Colonic mucosa (tissue), 4 donors: ENCODE results near the gene TMEM237. TPM values are rescaled to one million over a fixed set of nuclear protein-coding genes. Genes with fewer than 3 reads are reported as not detected.

Experiments used
- DNase-seq: peaks from one replicate; pipeline ENCODE4 v3.0.0-alpha.2; 2020
- H3K27ac ChIP-seq: fragments of 200-600 bp; one replicate; pipeline ENCODE4 v1.8.0; 2021
- H3K27me3 ChIP-seq: fragments of 200-600 bp; one replicate; pipeline ENCODE4 v1.8.0; 2021
- H3K36me3 ChIP-seq: fragments of 200-600 bp; one replicate; pipeline ENCODE4 v1.8.0; 2021
- H3K4me1 ChIP-seq: fragments of 200-600 bp; one replicate; pipeline ENCODE4 v1.8.0; 2021; ENCODE audit warnings: mild to moderate bottlenecking
- H3K4me3 ChIP-seq: fragments of 200-600 bp; one replicate; pipeline ENCODE4 v1.8.0; 2021
- H3K9ac ChIP-seq, 2 donors: one replicate each; pipeline ENCODE4 v1.7.0; 2013; ENCODE audit warnings: control low read depth in 2 of 2, low read depth in 2 of 2, low read length in 2 of 2
- H3K9me3 ChIP-seq: fragments of 200-600 bp; one replicate; pipeline ENCODE4 v1.8.0; 2021
- CTCF ChIP-seq: fragments of 200-600 bp; IDR thresholded peaks from one replicate; pipeline ENCODE4 v1.8.0; 2022; ENCODE audit warnings: antibody characterized with exemption, mild to moderate bottlenecking
- intact Hi-C: fragments of 100-400 bp; cut with DNase I; formaldehyde crosslinking; loops from one replicate; pipeline ENCODE4 v1.14.1; 2022
- total RNA-seq, 2 donors: library from RNA; stranded (reverse); fragmentation: NEBNext Ultra II Directional in 1 of 2; extraction: Animal tissue kit (Norgen Biotek cat#: 25700) in 1 of 2; gene quantifications; one replicate each; pipeline ENCODE4 v1.2.1, GENCODE V29; 2021
- donor health status: healthy.
- donor health status: DM: no; HTN: no; CAD: no.
- donor health status: DM: no; HTN: no; CAD: no.

TMEM237 gene, protein sequence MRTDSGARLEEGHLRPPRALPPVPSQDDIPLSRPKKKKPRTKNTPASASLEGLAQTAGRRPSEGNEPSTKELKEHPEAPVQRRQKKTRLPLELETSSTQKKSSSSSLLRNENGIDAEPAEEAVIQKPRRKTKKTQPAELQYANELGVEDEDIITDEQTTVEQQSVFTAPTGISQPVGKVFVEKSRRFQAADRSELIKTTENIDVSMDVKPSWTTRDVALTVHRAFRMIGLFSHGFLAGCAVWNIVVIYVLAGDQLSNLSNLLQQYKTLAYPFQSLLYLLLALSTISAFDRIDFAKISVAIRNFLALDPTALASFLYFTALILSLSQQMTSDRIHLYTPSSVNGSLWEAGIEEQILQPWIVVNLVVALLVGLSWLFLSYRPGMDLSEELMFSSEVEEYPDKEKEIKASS
- 1 to 10 TPM; 4.5 to 7.1 TPM for total RNA-seq

GRCh38 chr2:201643216-201643890 lies at the start of gene TMEM237:
TMEM237 (minus strand) TSS chr2:201643503; CDS start chr2:201643400, 103 bp downstream.
- H3K4me3 ChIP-seq, result peak within 1 kb of the TSS; percentile 92
- H3K9ac ChIP-seq, result peak within 1 kb of the TSS; percentile 73 to 84
- H3K27me3 ChIP-seq, result no peaks in the 10 kb centered on the region
- H3K9me3 ChIP-seq, result no peaks in the 10 kb centered on the region
- no peaks in the 10 kb centered on the region for H3K36me3 ChIP-seq
- H3K4me1 ChIP-seq, result peaks cover 4% of the 10 kb centered on the region
- peak within 1 kb of the TSS; percentile 72 for H3K27ac ChIP-seq
- DNase-seq, result no peak
- TF ChIP-seq CTCF, result no peak
- intact Hi-C loops, result no loop called here

- TF ChIP-seq CTCF, result no peak
These were observed 41.9 kb upstream of the TMEM237 start for GRCh38 chr2:201685156-201685555.

DNA sequence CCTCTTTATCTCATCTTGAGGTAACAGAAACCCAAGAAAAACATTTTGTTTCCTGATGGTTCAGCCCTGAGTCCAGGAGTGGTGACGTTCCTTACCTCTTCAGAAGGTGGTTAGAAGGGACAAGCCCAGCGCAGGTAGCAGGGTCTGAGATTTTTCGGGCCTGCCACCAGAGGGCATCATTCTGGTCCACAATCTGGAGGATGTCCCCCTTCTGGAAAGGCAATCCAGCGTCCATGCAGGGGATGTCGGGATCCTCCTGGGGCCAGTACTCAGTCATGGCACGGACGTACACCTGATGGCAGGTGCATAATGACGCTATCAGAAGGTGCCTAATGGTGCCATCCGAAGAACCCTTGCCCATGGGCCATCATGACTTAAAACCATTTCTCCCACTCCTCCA lies 37.4 kb upstream of the TMEM237 start:
- H3K4me3 ChIP-seq, result no peak overlapping the region
- intact Hi-C loops, result no loop called here
- peak; percentile 22 for DNase-seq
- H3K9me3 ChIP-seq, result no peaks in the 10 kb centered on the region
- H3K4me1 ChIP-seq, result no peaks in the 10 kb centered on the region
- H3K27me3 ChIP-seq, result no peaks in the 10 kb centered on the region
- H3K36me3 ChIP-seq, result no peaks in the 10 kb centered on the region
- TF ChIP-seq CTCF, result no peak
- no peak overlapping the region for H3K9ac ChIP-seq
- no peak overlapping the region for H3K27ac ChIP-seq

More at GRCh38 chr2:201685156-201685555, 41.9 kb upstream of the TMEM237 start:
- H3K9me3 ChIP-seq, result no peaks in the 10 kb centered on the region
- no peak overlapping the region for H3K4me3 ChIP-seq
- intact Hi-C loops, result no loop called here
- H3K36me3 ChIP-seq, result no peaks in the 10 kb centered on the region
- no peak overlapping the region for H3K9ac ChIP-seq
- no peaks in the 10 kb centered on the region for H3K27me3 ChIP-seq
- H3K4me1 ChIP-seq, result no peaks in the 10 kb centered on the region
- no peak overlapping the region for H3K27ac ChIP-seq
- DNase-seq, result no peak

DNA sequence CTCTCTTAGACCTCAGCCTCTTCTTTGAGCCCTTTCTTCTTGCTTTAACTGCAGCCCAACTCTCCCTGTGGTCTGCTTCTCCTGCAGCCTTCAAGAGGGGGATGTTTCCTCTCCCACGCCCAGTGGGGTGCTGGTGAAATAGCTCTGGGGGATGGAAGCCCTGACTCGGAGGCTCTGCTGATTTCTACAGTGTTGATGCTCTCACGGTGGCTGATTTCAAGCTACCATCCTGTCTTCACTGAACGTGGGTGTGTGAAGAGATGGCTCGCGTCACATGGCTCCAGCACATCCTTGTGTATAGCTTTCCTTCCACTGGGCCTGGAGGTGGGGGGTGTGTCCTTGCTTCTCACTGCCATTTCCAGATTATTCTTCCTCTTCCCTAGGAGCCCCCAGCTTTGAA lies 35.1 kb upstream of the TMEM237 start:
- no peak for TF ChIP-seq CTCF
- no peaks in the 10 kb centered on the region for H3K36me3 ChIP-seq
- H3K4me1 ChIP-seq, result no peaks in the 10 kb centered on the region
- DNase-seq, result no peak
- no peak overlapping the region for H3K9ac ChIP-seq
- H3K9me3 ChIP-seq, result no peaks in the 10 kb centered on the region
- intact Hi-C loops, result no loop called here
- no peak overlapping the region for H3K27ac ChIP-seq
- no peaks in the 10 kb centered on the region for H3K27me3 ChIP-seq
- H3K4me3 ChIP-seq, result no peak overlapping the region

- H3K27me3 ChIP-seq, result no peaks in the 10 kb centered on the region
- no peak for TF ChIP-seq CTCF
- H3K4me1 ChIP-seq, result no peaks in the 10 kb centered on the region
- no peaks in the 10 kb centered on the region for H3K9me3 ChIP-seq
- no peaks in the 10 kb centered on the region for H3K36me3 ChIP-seq
- H3K27ac ChIP-seq, result no peak overlapping the region
- no peak overlapping the region for H3K9ac ChIP-seq
- no peak overlapping the region for H3K4me3 ChIP-seq
- no peak for DNase-seq
- intact Hi-C loops, result no loop called here
These were observed 32.2 kb upstream of the TMEM237 start for GRCh38 chr2:201675454-201675853.
